SIG-M5 treated with dmso at 0.1 percent for 504 hours (cell line): ENCODE data around the gene ANXA3.
"Not testable (repeated sequence)": the region's sequence is repeated elsewhere in the genome, so short reads cannot be mapped to it uniquely, and the experiment has no call there.

Experiments used
- DNase-seq: peaks from one replicate; lab custom pipeline; 2025; ENCODE audit not compliant: unreplicated experiment; lab: John Stamatoyannopoulos, UW

ANXA3 gene, protein sequence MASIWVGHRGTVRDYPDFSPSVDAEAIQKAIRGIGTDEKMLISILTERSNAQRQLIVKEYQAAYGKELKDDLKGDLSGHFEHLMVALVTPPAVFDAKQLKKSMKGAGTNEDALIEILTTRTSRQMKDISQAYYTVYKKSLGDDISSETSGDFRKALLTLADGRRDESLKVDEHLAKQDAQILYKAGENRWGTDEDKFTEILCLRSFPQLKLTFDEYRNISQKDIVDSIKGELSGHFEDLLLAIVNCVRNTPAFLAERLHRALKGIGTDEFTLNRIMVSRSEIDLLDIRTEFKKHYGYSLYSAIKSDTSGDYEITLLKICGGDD

GRCh38 chr4:78551420-78552351 lies at the start of gene ANXA3:
Gene ANXA3 (plus strand): TSS chr4:78551770. CDS start chr4:78554474, 2,704 bp downstream.
- DNase-seq: peak; percentile 10

- not testable (repeated sequence) for DNase-seq
These were observed 45.3 kb upstream of the ANXA3 start for GRCh38 chr4:78506260-78506659.

- peak; percentile 5 for DNase-seq
These were observed 42.5 kb upstream of the ANXA3 start for GRCh38 chr4:78509043-78509442.

DNA sequence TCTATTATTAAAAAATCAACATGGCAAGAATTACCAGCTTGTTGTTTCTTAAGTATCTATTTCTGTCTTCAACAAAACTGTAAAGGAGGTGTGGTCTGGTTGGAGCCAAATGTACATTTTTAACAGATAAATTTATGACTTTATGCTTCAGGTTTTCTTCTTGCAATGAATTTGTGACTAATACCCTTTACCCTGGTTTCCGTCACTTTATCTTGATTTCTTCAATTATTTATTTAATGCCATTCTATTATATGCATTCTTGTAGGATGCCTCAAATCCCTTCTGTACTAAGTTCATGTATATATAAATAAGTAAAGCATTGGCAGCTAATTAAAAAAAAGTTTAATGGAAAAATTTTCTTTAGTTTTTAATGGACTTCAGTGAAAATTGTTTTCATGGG lies 41.5 kb upstream of the ANXA3 start:
- DNase-seq: no peak

DNA sequence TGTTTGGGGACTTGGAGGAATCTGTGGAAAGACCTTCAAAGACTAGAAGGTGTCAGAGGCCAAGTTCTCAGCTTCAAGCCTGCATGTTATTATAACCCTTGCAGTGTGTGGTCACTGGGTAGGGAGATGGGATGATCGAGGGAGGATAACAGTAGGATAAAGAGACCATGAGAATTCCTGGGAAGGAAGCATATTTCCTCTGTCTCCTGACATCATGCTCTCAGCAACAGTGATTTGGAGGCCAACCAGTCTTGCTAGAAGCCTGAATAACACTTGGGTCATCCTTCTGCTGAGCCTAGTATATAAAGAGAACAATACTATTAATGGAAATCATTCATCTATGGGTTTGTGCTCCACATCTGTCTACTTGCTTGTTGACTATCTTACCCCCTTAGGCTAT lies 40.9 kb upstream of the ANXA3 start:
- DNase-seq: no peak

DNA sequence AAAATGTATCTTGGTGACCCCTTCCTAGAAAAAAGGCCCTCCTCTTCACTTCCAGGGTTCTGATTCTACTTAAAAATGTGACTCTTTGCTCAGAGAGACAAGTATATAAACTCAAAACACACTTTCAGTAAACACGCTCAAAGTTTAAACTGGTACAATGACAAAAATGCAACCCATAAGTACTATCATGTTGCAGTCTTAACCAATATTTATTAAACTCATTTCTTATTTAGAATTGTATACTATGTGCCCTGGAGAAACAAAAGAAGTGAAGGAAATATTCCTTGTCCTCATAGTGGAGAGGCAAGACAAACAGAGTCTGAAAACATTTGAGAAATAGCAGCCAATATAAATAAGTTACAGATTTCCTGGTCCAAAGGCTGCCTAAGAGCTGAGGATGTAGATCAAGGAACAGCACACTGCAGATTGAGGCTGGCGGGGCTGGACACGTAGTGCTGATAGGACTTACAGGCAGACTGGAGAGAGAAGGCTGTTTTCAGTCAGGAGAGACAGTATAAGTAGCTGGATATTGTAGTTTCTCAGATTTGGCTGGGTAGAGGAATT lies 39.1 kb upstream of the ANXA3 start:
- DNase-seq: no peak

DNA sequence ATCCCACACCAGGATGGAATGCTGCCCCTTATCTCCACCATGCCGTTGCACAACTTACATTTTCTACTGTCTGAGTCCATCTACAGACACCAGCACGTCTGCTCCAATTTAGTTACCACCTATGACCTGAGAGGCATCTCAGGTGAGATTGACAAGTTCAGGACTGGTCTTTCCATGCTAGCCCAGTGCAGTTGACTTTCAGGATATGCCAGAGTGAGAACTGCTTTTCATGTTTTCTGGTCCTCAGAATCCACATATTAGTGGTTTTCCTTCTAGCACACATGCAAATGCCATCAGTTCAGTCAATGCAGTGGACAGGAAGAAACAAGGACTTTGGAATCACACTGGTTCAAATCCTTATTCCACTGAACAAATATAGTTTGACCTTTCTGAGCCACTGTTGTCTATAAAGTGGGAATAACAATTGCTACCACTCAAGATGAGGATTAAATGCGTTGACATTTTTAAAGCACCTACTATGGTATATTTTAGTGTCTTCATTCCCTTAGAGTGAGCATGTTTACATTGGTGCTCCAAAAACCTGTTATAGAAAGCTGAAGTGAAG lies 38.1 kb upstream of the ANXA3 start:
- no peak for DNase-seq

DNA sequence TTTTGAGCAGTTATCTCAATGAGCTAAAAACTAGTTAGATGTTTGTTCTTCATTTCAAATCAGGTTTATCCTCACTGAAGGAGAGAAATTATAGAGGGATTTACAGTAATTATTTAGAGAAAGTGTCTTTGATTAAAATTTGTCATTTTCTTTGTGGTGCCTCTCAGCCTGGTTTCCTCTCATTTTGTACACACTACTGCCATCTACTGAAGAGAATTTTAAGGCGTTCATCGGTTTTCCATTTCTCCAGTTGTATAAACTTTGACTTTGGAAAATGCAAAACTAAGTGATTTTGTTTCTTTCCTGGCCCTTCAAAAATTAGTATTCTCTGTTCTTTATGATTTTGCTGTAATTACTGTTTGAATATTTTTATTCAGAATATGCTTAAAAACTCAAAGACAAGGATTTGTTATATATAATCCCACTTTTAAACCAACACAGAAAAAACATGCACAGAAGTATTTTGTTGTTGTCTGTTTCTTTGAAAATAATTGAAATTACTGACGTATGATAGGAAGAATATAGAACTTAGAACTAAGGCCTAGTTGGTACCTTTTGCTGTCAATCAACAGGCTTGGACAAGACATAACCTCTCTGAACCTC lies 34.4 kb upstream of the ANXA3 start:
- peak; percentile 31 for DNase-seq

DNA sequence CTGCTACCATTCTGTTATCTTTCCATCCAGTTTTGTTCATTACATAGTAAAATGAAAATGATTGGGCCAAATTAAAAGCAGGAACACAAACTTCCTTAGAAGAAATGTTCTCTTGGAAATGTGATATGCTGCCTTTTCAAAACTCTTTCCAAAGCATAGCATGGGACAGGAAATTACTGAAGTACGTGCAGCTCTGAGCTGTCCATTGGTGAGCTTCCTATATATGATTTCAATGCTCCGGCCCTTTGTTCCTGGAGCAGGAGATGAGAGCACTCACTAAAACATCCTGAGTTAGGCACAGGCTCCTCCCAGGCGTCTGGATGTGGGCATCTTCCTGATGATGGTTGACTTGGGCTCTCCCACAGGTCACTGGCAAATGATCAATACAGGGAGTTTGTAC lies 33.0 kb upstream of the ANXA3 start:
- no peak for DNase-seq

- DNase-seq: no peak
These were observed 31.6 kb upstream of the ANXA3 start for GRCh38 chr4:78519962-78520361.

DNA sequence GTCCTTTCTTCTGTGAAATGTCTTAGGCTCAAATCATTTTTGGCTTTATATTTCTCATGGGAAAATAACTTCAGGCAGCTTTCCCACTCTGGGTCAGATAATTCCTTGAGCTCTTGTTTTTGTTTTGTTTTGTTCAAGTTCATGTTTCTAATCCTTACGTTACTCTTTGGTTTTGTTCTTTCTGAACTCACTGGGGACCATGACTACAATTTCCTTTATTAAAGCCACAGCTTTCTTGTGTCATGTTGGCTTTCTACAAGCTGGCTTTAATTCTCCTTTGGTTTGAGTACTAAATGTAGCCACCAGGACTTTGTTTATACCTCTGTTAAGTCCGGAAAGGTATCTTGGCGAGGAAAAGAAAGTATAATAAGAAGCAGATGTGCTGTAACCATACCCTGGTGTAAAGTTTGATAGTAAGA lies 30.8 kb upstream of the ANXA3 start:
- DNase-seq: no peak

- no peak for DNase-seq
These were observed 27.6 kb upstream of the ANXA3 start for GRCh38 chr4:78524009-78524408.

GRCh38 chr4:78525559-78525958 lies 26.0 kb upstream of the ANXA3 start:
- DNase-seq: no peak

DNA sequence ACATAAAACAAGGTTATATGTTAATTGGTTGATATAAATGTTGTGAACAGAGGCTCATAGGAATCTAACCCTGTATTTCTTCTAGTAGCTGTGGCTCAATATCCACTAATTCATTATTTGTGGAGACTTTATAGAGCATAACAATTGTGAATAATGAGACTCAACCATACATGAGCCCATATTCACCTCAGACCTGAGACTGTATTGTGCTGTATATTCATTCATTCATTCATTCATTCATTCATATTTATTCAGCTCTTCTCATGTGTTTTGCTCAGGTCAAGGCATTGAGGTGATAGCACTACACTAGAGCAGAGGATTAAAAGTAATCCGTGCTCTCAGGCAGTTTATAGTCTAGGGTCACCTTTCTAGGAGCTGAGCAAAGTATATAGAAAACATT lies 24.5 kb upstream of the ANXA3 start:
- DNase-seq: no peak

- DNase-seq: no peak
These were observed 24.0 kb upstream of the ANXA3 start for GRCh38 chr4:78527555-78527954.

DNA sequence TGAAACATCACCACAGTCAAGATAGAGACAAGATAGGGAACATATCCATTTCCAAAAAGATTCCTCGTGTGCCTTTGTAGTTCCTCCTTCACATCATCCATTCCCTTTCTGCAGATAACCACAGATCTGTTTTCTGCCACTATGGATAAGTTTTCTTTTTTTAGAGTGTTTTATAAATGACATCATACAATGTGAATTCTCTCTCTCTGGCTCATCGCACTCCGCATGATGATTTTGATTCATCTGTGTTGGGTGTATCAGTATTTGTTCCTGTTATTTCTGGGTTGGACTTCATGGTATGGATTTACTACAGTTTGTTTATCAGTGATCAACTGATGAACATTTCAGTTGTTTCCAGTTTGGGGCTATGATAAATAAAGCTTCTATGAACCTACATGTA lies 23.2 kb upstream of the ANXA3 start:
- DNase-seq: no peak

DNA sequence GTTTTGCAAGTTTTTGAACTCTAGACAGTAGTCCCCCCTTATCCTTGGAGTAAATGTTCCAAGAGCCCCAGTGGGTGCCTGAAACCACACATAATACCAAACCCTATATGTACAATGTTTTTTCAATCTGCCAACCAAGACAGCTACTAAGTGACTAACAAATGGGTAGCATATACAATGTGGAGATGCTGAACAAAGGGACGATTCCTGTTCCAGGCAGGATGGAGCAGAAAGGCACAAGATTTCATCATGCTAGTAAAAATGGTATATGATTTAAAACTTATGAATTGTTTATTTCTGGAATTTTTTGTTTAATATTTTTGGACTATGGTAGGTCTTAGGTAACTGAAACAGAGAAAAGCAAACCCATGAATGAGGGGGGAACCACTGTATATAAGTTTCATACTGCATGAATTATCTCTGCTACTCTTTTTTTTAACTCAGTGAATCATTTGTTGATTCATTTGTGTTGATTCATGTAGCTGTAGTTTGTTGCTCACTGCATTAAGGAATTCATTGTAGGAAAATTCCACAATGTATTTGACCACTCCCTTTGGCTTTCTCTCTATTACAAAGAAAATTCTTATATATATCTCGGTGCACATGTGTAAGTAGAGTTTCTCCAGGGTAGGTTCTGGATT lies 21.9 kb upstream of the ANXA3 start:
- DNase-seq: no peak

DNA sequence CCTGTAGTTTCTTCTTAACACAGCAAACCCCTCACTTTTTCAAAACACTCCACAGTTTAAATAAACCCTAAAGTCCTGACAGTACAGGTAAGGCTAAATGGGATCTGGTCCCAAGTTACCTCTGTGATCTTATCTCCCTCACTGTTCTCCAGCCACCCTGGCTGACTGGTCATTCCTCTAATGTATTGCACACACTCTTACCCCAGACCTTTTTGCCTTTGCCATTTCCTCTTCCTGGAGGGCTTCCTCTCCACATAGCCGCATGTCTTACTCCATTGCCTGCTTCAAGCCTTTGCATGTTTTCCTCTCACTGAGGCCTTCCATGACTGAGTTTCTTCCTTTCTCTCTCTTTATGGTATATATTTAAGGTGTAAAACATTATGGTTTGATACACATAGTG lies 19.5 kb upstream of the ANXA3 start:
- DNase-seq: no peak

- DNase-seq: no peak
These were observed 17.7 kb upstream of the ANXA3 start for GRCh38 chr4:78533854-78534253.

- no peak for DNase-seq
These were observed 17.1 kb upstream of the ANXA3 start for GRCh38 chr4:78534286-78534955.
